ENCODE data around the gene CXXC5. TPM values are rescaled to one million over a fixed set of nuclear protein-coding genes. Genes with fewer than 3 reads are reported as not detected.

CXXC5 gene
- total RNA-seq, 1 experiment from 2014 or later, result 97.2 TPM

DNA sequence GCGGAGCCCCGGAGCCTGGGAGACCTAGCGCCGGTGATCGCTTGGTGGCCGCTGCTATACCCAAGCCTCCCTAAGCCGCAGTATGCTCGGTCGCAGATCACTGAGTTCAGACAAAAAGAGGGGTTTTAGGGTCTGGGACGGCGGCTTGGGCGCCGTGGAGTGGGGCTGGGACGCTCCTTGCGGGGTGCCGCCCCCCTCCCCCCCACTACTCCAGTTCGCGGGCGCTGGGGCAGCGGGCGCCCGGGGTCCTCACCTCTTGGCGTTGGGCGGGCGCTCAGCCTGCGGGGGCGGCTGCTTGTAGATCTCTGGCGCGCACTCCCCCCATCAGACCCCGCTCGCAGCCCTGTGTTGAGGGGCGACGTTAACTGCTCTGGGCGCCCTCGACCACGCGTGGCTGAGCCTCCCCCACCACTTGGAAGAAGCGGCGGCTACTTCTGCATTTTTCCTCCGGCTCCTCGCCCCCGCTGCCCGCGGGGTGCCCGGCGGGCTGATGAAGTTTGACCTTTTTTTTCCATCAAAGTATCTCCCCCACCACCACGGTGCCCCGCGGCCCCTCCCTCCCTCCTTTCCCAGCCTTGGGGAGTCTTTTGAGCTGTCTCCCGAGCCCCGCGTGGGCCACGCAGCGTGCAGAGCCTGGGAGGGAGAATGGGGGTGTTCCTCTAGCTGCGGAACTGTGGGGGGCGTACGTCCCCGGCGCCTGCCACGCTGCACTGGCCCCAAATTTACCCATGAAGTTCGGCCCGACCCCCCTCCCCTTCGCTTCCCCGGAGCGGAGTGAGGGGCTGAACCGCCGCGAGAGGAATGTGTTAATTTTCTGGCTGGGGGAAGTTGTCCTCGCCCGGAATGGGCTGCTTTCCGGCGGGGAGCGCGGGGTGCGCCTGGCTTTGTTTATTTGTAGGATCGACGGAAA, 1.2 kb downstream of the CXXC5 start (continued):
- TF ChIP-seq, protein P1, sequence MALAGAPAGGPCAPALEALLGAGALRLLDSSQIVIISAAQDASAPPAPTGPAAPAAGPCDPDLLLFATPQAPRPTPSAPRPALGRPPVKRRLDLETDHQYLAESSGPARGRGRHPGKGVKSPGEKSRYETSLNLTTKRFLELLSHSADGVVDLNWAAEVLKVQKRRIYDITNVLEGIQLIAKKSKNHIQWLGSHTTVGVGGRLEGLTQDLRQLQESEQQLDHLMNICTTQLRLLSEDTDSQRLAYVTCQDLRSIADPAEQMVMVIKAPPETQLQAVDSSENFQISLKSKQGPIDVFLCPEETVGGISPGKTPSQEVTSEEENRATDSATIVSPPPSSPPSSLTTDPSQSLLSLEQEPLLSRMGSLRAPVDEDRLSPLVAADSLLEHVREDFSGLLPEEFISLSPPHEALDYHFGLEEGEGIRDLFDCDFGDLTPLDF (CRISPR knock-in tag; IDR thresholded peaks at IDR 0.05), result 0 out of 2 replicates have a peak, but pooled peaks have one; percentile 54
- TF ChIP-seq EMX1 (CRISPR knock-in tag; IDR thresholded peaks at IDR 0.05), result no peak
- no peak for TF ChIP-seq JUN (CRISPR knock-in tag; IDR thresholded peaks at IDR 0.05)
- no peak for TF ChIP-seq NR2C2 (CRISPR knock-in tag; IDR thresholded peaks at IDR 0.05)
- TF ChIP-seq IRF2 (CRISPR knock-in tag; IDR thresholded peaks at IDR 0.05; ENCODE audit: borderline replicate concordance, low read depth), result no peak
- TF ChIP-seq ATF1 (CRISPR knock-in tag; IDR thresholded peaks at IDR 0.05), result no peak
- TF ChIP-seq ZNF671 (CRISPR knock-in tag; IDR thresholded peaks at IDR 0.05), result no peak
- 0 out of 2 replicates have a peak, but pooled peaks have one; percentile 15 for TF ChIP-seq FOXK1 (CRISPR knock-in tag; IDR thresholded peaks at IDR 0.05)
- TF ChIP-seq MXD4 (CRISPR knock-in tag; IDR thresholded peaks at IDR 0.05; ENCODE audit: borderline replicate concordance), result no peak
- TF ChIP-seq ETV6 (CRISPR knock-in tag; IDR thresholded peaks at IDR 0.05), result no peak
- TF ChIP-seq, protein P2, sequence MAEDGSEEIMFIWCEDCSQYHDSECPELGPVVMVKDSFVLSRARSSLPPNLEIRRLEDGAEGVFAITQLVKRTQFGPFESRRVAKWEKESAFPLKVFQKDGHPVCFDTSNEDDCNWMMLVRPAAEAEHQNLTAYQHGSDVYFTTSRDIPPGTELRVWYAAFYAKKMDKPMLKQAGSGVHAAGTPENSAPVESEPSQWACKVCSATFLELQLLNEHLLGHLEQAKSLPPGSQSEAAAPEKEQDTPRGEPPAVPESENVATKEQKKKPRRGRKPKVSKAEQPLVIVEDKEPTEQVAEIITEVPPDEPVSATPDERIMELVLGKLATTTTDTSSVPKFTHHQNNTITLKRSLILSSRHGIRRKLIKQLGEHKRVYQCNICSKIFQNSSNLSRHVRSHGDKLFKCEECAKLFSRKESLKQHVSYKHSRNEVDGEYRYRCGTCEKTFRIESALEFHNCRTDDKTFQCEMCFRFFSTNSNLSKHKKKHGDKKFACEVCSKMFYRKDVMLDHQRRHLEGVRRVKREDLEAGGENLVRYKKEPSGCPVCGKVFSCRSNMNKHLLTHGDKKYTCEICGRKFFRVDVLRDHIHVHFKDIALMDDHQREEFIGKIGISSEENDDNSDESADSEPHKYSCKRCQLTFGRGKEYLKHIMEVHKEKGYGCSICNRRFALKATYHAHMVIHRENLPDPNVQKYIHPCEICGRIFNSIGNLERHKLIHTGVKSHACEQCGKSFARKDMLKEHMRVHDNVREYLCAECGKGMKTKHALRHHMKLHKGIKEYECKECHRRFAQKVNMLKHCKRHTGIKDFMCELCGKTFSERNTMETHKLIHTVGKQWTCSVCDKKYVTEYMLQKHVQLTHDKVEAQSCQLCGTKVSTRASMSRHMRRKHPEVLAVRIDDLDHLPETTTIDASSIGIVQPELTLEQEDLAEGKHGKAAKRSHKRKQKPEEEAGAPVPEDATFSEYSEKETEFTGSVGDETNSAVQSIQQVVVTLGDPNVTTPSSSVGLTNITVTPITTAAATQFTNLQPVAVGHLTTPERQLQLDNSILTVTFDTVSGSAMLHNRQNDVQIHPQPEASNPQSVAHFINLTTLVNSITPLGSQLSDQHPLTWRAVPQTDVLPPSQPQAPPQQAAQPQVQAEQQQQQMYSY (CRISPR knock-in tag; IDR thresholded peaks at IDR 0.05), result peak; percentile 74
- TF ChIP-seq ZNF121 (CRISPR knock-in tag; IDR thresholded peaks at IDR 0.05), result peak; percentile 60; the same call in 1 of the 2 replicates
- TF ChIP-seq, protein P3, sequence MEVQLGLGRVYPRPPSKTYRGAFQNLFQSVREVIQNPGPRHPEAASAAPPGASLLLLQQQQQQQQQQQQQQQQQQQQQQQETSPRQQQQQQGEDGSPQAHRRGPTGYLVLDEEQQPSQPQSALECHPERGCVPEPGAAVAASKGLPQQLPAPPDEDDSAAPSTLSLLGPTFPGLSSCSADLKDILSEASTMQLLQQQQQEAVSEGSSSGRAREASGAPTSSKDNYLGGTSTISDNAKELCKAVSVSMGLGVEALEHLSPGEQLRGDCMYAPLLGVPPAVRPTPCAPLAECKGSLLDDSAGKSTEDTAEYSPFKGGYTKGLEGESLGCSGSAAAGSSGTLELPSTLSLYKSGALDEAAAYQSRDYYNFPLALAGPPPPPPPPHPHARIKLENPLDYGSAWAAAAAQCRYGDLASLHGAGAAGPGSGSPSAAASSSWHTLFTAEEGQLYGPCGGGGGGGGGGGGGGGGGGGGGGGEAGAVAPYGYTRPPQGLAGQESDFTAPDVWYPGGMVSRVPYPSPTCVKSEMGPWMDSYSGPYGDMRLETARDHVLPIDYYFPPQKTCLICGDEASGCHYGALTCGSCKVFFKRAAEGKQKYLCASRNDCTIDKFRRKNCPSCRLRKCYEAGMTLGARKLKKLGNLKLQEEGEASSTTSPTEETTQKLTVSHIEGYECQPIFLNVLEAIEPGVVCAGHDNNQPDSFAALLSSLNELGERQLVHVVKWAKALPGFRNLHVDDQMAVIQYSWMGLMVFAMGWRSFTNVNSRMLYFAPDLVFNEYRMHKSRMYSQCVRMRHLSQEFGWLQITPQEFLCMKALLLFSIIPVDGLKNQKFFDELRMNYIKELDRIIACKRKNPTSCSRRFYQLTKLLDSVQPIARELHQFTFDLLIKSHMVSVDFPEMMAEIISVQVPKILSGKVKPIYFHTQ (CRISPR knock-in tag; IDR thresholded peaks at IDR 0.05), result no peak
- TF ChIP-seq, protein P4, sequence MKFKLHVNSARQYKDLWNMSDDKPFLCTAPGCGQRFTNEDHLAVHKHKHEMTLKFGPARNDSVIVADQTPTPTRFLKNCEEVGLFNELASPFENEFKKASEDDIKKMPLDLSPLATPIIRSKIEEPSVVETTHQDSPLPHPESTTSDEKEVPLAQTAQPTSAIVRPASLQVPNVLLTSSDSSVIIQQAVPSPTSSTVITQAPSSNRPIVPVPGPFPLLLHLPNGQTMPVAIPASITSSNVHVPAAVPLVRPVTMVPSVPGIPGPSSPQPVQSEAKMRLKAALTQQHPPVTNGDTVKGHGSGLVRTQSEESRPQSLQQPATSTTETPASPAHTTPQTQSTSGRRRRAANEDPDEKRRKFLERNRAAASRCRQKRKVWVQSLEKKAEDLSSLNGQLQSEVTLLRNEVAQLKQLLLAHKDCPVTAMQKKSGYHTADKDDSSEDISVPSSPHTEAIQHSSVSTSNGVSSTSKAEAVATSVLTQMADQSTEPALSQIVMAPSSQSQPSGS (CRISPR knock-in tag; IDR thresholded peaks at IDR 0.05; ENCODE audit: borderline replicate concordance, low read depth), result no peak
- no peak for TF ChIP-seq SMAD4 (CRISPR knock-in tag; IDR thresholded peaks at IDR 0.05)
- TF ChIP-seq, protein P5, sequence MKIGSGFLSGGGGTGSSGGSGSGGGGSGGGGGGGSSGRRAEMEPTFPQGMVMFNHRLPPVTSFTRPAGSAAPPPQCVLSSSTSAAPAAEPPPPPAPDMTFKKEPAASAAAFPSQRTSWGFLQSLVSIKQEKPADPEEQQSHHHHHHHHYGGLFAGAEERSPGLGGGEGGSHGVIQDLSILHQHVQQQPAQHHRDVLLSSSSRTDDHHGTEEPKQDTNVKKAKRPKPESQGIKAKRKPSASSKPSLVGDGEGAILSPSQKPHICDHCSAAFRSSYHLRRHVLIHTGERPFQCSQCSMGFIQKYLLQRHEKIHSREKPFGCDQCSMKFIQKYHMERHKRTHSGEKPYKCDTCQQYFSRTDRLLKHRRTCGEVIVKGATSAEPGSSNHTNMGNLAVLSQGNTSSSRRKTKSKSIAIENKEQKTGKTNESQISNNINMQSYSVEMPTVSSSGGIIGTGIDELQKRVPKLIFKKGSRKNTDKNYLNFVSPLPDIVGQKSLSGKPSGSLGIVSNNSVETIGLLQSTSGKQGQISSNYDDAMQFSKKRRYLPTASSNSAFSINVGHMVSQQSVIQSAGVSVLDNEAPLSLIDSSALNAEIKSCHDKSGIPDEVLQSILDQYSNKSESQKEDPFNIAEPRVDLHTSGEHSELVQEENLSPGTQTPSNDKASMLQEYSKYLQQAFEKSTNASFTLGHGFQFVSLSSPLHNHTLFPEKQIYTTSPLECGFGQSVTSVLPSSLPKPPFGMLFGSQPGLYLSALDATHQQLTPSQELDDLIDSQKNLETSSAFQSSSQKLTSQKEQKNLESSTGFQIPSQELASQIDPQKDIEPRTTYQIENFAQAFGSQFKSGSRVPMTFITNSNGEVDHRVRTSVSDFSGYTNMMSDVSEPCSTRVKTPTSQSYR (CRISPR knock-in tag; IDR thresholded peaks at IDR 0.05), result 0 out of 2 replicates have a peak, but pooled peaks have one; percentile 9
- TF ChIP-seq, protein P6, sequence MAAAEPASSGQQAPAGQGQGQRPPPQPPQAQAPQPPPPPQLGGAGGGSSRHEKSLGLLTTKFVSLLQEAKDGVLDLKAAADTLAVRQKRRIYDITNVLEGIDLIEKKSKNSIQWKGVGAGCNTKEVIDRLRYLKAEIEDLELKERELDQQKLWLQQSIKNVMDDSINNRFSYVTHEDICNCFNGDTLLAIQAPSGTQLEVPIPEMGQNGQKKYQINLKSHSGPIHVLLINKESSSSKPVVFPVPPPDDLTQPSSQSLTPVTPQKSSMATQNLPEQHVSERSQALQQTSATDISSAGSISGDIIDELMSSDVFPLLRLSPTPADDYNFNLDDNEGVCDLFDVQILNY (CRISPR knock-in tag; IDR thresholded peaks at IDR 0.05), result no peak
- no peak for TF ChIP-seq JAZF1 (CRISPR knock-in tag; IDR thresholded peaks at IDR 0.05)
- TF ChIP-seq, protein P7, sequence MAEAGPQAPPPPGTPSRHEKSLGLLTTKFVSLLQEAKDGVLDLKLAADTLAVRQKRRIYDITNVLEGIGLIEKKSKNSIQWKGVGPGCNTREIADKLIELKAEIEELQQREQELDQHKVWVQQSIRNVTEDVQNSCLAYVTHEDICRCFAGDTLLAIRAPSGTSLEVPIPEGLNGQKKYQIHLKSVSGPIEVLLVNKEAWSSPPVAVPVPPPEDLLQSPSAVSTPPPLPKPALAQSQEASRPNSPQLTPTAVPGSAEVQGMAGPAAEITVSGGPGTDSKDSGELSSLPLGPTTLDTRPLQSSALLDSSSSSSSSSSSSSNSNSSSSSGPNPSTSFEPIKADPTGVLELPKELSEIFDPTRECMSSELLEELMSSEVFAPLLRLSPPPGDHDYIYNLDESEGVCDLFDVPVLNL (CRISPR knock-in tag; IDR thresholded peaks at IDR 0.05; ENCODE audit: borderline replicate concordance, low read depth), result peak; percentile 42; the same call in 1 of the 2 replicates
- 0 out of 2 replicates have a peak, but pooled peaks have one; percentile 1 for TF ChIP-seq ELF4 (CRISPR knock-in tag; IDR thresholded peaks at IDR 0.05; ENCODE audit: low read depth)
- TF ChIP-seq SMAD3 (CRISPR knock-in tag; IDR thresholded peaks at IDR 0.05; ENCODE audit: borderline replicate concordance), result no peak
- no peak for TF ChIP-seq TEAD4 (CRISPR knock-in tag; IDR thresholded peaks at IDR 0.05)
- TF ChIP-seq, protein P8, sequence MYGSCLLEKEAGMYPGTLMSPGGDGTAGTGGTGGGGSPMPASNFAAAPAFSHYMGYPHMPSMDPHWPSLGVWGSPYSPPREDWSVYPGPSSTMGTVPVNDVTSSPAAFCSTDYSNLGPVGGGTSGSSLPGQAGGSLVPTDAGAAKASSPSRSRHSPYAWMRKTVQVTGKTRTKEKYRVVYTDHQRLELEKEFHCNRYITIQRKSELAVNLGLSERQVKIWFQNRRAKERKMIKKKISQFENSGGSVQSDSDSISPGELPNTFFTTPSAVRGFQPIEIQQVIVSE (CRISPR knock-in tag; IDR thresholded peaks at IDR 0.05; ENCODE audit: borderline replicate concordance), result no peak
